Islet precursor cell (in vitro differentiated cells): Measurements from ENCODE around the gene CYP4V2.

Experiments
- DNase-seq: peaks from one replicate; pipeline ENCODE4 v3.0.0-alpha.2; 2018

Gene CYP4V2

GRCh38 chr4:186189656-186190055 is 1.7 kb upstream of the CYP4V2 start:
- no peak for DNase-seq

DNA sequence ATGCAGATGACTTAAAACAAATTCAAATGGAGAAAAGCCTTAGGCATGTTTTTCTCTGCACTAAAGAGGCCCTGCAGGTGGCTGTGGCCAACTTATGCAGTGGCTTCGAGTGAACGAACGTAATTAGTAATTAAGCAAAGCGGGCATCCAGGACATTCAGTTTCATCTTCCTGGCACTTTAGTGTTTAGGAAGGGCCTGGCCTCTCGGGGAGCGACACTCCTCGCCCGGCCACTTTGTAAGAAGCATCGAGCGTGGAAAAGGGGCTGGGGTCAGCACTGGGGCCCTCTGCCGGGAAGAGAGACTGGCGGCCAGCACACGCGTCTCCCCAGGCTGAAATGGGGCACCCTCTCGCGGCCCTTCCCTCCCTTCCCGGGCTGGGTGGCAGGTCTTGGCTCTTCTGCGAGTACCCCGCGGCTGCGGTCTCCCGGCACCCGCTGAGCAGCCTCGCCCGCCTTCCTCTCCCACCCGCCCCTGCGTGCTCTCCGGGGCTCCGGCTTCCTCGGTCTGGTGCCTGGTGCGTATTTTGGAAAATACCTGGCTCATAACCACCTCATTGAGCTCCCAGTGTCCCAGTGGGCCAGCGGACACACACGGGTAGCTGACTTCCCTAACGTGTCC is 677 bp upstream of the CYP4V2 start:
- DNase-seq = peak; percentile 63

DNA sequence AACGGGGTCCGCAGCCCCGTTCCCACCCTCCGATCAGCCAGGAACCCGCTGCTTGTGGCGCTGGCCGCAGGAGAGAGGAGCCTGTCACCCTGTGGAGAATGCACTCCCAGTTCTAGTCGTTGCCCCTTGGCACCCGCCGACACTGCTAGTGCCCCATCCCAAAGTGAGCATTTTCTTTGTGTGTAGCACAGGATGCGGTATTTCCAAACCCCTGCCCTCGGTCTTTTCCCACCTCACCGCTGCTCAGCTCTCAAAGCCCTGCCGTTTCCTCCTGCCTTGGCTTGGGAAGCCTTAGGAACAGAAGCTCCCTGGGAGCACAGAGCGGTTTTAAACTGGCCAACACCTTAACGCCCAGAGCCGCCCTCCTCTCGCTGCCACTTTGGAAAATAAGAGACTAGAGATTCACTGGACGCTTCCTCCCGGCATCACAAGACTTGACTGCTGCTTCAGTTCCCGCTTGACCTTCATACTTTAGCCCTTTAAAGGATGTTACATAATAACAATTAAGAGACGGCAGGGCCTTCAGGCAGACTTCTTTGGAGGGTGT is 772 bp downstream of the CYP4V2 start:
- DNase-seq = peak; percentile 72

DNA sequence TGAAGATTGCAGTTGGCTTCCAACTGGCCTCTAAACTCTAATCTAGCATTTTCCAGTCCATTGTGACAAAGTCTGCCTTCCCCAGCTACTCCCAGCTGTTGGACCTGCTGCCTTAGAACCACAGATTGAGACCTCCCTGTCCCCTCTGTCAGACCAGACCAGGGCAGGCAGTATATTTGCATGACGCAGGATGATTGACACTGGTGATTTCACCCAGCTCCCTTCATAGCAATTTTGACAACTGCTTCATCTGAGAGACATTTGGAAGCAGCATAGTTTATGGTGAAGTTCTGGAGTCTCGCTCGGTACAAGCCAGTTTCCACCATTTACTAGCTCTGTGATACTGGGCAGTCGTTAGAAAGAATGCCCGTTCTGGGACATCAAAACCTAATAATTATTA is 2.5 kb downstream of the CYP4V2 start:
- DNase-seq = no peak

DNA sequence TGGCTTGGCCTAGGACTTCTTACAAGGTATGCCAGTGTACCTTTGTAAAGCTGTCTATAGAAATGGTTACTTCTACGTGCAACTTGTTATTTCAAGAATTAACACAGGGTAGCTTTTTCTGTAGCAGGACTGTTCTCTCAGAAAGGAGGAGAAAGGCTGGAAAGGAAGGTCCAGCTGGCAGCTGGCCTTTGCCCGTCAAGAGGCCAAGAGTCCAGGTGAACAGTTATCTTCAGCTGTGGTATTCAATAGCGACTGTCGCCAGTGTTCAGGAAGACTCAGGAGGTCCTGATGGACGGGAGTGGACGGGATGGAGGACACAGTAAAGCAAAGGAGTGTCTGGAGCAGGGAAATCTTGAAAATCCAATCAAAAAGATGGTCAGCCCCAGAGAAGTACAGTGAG is 4.7 kb downstream of the CYP4V2 start:
- no peak for DNase-seq

GRCh38 chr4:186200516-186200915 is 9.1 kb downstream of the CYP4V2 start:
- no peak for DNase-seq

GRCh38 chr4:186201010-186201409 is 9.6 kb downstream of the CYP4V2 start:
- DNase-seq = no peak

GRCh38 chr4:186201535-186202230 is 10.3 kb downstream of the CYP4V2 start:
- DNase-seq = no peak

DNA sequence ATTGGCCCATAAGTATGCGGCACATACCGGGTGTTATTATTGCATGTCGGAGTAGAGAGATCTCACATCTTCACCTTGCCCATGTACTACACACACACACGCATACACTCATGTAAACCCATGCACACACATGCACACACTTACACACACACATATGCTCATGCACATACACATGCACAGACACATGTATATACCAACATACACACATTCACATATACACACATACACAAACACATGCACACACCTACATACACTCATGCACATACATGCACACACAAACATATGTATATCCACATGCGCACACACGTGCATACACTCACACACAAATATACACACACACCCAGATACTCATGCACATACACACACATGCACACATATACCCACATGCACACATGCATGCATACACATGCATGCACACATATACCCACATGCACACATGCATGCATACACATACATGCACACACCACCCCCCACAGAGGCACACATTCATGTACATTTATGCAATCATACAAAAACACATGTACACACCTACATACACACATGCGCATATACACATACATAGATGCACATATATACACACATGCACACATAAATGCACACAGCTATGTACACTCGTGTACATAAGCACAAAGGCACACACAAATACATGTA is 11.2 kb downstream of the CYP4V2 start:
- no peak for DNase-seq

DNA sequence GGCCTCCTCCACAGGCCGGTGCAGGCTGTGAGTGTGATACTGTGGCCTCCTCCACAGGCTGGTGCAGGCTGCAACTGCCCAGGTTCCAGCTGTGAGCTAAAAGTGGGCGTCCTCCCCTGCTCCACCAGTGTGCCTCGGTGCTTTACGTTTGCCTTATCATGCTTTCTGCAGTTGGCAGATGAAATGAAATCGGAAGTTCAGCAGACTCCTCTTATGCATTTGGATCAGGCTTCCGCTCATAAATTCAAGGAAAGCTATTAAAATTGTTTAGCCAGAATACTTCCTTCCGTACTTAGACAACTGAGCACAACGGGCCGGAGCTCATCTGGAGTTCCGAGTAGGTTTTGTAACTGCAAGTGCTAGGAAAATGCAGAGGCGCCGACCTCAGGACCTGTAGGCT is 12.0 kb downstream of the CYP4V2 start:
- DNase-seq = no peak

DNA sequence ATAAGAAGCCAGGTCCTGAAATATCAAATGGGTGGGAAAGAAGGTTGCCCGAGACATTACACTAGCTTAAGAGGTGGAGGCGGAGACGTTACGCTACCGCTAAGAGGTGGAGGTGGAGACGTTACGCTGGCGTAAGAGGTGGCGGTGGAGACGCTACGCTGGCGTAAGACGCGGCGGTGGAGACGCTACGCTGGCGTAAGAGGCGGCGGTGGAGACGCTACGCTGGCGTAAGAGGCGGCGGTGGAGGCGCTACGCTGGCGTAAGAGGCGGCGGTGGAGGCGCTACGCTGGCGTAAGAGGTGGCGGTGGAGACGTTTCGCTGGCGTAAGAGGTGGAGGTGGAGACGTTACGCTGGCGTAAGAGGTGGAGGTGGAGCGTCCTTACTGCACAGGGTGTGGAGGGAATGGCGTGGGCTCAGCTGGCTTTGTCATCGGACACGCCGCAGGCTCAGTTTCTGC is 12.8 kb downstream of the CYP4V2 start:
- DNase-seq = no peak

DNA sequence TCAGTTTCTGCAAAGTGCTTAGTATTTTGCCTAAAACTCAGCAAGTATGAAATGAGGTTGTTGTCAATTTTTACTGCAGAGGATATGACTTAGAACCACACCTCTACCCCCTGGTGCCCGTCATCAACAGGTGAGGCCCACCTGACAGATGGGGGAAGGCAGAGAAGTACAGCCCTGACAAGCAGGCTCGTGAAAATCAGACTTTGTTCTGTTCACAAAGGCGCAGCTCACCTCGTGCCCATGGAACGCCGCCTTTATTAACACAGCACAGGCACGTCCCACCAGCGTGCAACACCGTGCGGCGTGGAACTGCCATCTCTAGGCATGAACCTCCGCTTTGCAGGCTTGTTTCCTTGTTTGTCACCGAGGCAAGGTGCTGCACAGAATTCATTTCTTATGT is 13.3 kb downstream of the CYP4V2 start:
- no peak for DNase-seq

DNA sequence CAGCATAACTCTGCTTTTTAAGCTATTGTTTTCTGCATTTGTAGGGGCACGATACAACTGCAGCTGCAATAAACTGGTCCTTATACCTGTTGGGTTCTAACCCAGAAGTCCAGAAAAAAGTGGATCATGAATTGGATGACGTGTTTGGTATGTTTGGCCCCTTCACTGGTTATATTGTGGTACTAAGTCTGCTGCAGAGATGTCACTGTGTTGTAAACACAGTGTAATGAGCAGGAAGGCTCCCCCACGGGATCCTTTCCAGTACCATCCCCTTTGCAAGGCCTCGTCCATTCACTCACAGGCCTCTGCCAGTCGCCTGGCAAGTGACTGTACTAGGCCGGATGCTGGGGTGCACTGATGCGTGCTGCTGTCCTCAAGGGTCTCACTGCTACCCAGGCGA is 13.8 kb downstream of the CYP4V2 start:
- DNase-seq = no peak

GRCh38 chr4:186216465-186217024 is 25.2 kb downstream of the CYP4V2 start:
- DNase-seq = no peak

GRCh38 chr4:186217733-186218293 is 26.4 kb downstream of the CYP4V2 start:
- no peak for DNase-seq

DNA sequence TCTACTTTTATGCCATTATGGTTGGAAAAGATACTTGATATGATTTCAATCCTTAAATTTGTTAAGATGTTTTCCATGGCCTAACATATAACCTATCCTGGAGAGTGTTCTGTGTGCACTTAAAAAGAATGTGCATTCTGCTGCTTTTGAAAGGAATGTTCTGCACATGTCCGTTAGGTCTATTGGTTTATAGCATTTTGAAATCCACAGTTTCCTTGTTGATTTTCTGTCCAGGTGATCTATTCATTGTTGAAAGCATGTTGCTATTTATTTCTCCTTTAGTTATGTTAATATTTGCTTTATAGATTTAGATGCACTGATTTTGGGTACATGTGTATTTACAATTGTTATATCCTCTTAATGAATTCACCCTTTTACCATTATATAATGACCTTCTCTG is 30.3 kb downstream of the CYP4V2 start:
- no peak for DNase-seq

GRCh38 chr4:186225848-186226247 is 34.5 kb downstream of the CYP4V2 start:
- DNase-seq = no peak

GRCh38 chr4:186226521-186227189 is 35.3 kb downstream of the CYP4V2 start:
- no peak for DNase-seq

DNA sequence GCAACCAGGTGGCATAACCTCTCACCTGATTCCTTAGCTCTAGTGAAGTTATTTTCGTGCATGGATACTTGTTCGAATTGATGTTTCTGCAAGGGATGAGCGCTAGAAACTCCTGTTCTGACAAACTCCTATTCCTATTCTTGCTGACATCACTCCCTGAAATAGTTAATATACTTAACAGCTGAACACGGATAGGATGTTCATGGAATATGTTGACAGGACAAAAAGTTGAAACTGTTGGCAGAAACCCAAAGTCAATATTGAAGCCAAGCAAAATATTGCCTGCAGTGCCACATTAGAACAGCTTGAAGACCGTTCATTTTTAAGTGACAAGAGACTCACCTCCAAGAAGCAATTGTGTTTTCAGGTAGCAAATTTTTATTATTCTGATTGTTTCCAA is 35.9 kb downstream of the CYP4V2 start, which contains the start of gene KLKB1:
Gene KLKB1 (plus strand): TSS at position 287 of the 400 bp plus-strand sequence. CDS start 689 bp downstream, outside the sequence.
- DNase-seq = no peak

- DNase-seq = no peak
Observed at GRCh38 chr4:186227744-186228513, 36.6 kb downstream of the CYP4V2 start.

- DNase-seq = no peak
Observed at GRCh38 chr4:186228514-186228894, 37.1 kb downstream of the CYP4V2 start.

DNA sequence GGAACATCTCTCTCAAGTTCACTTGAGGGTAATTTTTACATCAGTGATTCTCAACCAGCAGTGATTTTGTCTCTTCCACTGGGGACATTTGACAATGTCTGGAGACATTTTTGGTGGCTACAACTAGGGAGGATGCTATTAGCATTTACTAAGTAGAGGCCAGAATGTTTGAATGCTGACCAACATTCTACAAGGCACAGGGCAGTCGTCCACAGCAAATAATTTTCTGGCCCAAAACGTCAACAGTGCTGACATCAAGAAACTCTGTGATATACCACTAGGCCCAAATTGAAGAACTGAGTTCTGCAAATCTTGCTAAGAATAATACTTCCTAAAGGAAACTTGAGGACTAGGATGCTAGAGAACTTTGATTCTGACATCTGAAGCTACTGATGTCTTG is 43.0 kb downstream of the CYP4V2 start:
- DNase-seq = no peak
